NB4 (cell line): ENCODE results near the gene RYR2.

ENCODE experiments used
- DNase-seq: peaks from one replicate; pipeline ENCODE4 v3.0.0; 2010; ENCODE audit warnings: low read depth
- H3K4me3 ChIP-seq: one replicate; pipeline ENCODE4 v1.5.1; 2011; ENCODE audit warnings: mild to moderate bottlenecking, low read depth, low read length, moderate library complexity
- MYC ChIP-seq: IDR thresholded peaks from 2 replicates; pipeline ENCODE4 v1.6.1; 2011; ENCODE audit warnings: low read depth, low read length
- POLR2A ChIP-seq: IDR thresholded peaks from 2 replicates; pipeline ENCODE4 v1.6.1; 2011; ENCODE audit warnings: mild to moderate bottlenecking; ENCODE audit not compliant: insufficient read length; ENCODE audit errors: extremely low read depth
- TF ChIP-seq, protein P1 (sequence below): IDR thresholded peaks from one replicate; pipeline ENCODE4 v1.5.1; 2012; ENCODE audit warnings: low read depth, low read length
- TF ChIP-seq, protein P2 (sequence below): IDR thresholded peaks from 2 replicates; pipeline ENCODE4 v1.6.1; 2011; ENCODE audit warnings: low read depth, low read length

Gene RYR2

DNA sequence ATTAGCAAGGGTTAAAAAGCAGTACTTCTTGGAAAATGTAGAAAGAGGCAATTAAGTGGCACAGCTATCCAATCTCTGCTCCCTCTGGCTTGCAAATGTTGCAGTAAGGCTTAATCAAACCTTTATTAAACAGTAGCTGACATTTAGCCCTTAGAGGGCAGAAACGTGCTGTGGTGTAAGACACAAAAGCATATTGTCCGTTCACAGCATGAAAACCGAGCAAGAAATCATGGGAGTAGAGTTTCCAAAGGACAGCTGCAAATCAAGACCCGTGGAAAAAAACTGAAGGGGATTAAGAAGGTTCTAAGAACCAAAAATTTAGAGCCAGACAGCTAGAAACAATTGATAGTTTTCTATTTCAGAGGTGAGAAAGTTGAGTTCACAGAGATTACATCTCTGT, 835.6 kb downstream of the RYR2 start:
- no peak for DNase-seq
- H3K4me3 ChIP-seq = no peak overlapping the region
- TF ChIP-seq MYC (no peak), POLR2A (no peak)
- TF ChIP-seq, protein P1, sequence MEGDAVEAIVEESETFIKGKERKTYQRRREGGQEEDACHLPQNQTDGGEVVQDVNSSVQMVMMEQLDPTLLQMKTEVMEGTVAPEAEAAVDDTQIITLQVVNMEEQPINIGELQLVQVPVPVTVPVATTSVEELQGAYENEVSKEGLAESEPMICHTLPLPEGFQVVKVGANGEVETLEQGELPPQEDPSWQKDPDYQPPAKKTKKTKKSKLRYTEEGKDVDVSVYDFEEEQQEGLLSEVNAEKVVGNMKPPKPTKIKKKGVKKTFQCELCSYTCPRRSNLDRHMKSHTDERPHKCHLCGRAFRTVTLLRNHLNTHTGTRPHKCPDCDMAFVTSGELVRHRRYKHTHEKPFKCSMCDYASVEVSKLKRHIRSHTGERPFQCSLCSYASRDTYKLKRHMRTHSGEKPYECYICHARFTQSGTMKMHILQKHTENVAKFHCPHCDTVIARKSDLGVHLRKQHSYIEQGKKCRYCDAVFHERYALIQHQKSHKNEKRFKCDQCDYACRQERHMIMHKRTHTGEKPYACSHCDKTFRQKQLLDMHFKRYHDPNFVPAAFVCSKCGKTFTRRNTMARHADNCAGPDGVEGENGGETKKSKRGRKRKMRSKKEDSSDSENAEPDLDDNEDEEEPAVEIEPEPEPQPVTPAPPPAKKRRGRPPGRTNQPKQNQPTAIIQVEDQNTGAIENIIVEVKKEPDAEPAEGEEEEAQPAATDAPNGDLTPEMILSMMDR = no peak
- TF ChIP-seq, protein P2, sequence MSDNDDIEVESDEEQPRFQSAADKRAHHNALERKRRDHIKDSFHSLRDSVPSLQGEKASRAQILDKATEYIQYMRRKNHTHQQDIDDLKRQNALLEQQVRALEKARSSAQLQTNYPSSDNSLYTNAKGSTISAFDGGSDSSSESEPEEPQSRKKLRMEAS = no peak

DNA sequence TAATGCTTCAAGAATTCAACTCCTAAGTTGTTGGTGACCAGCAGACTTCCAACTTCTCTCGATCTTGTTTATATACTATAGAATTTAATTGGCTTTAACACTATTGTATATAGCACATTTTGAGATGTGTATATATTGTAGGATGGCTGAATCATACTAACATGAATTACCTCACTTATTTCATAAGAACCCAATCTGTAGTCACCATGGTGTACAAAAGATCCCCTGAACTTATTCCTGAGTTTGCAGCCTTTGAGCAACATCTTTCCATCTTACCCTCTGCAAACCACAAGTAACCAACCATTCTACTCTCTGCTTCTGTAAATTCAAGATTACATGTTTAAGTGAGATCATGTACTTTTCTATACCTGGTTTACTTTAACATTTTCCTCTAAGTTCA, 836.4 kb downstream of the RYR2 start:
- DNase-seq = no peak
- H3K4me3 ChIP-seq = no peak overlapping the region
- TF ChIP-seq POLR2A = no peak
- TF ChIP-seq, protein P2 = no peak
- no peak for TF ChIP-seq MYC
- TF ChIP-seq, protein P1 = no peak

DNA sequence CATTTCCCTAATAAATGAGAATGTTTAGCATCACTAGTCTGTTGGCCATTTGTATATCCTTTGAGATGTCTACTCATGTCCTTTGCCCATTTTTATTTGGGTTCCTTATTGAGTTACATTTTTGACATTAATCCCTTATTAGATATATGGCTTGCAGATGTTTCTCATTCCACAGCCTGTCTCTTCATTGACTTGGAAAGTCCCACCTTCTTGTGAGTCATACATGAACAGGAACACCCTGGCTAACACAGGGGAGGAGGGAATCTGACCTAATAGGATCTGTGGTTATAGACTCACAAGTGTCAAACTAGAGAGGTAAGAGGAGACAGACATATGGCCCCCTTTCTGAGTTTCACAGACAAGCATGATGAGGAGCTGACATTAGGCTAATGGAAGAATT, 837.2 kb downstream of the RYR2 start:
- TF ChIP-seq, protein P2 = no peak
- TF ChIP-seq POLR2A = no peak
- TF ChIP-seq, protein P1 = no peak
- TF ChIP-seq MYC = no peak
- no peak overlapping the region for H3K4me3 ChIP-seq
- no peak for DNase-seq
